Kasumi-1 (cell line): ENCODE results near the gene MADD.
"Not testable (repeated sequence)": the region's sequence is repeated elsewhere in the genome, so short reads cannot be mapped to it uniquely, and the experiment has no call there.

ENCODE experiments used
- DNase-seq, 2 experiments: peaks; one replicate each; lab custom pipeline; 2025; lab: John Stamatoyannopoulos, UW

Gene MADD

GRCh38 chr11:47274495-47275235 lies 4.7 kb downstream of the MADD start:
- DNase-seq: no peak

- no peak for DNase-seq
Measured at GRCh38 chr11:47276923-47277322, 7.0 kb downstream of the MADD start.

DNA sequence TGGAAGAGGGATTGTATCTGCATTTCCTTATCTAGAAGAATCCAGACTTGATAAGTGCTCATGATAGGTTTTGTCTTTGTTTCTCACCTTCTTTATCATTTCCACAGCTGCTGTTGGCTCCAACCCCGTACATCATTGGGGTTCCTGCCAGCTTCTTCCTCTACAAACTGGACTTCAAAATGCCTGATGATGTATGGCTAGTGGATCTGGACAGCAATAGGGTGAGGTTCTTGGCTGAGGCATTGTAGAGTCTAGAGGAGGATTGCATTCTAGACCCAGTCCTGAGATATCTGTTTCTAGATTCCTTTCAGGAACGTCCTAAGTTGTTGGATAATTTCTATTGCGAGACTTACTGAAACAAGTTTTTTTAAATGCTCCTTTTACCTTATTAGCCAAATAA lies 8.1 kb downstream of the MADD start:
- no peak for DNase-seq

DNA sequence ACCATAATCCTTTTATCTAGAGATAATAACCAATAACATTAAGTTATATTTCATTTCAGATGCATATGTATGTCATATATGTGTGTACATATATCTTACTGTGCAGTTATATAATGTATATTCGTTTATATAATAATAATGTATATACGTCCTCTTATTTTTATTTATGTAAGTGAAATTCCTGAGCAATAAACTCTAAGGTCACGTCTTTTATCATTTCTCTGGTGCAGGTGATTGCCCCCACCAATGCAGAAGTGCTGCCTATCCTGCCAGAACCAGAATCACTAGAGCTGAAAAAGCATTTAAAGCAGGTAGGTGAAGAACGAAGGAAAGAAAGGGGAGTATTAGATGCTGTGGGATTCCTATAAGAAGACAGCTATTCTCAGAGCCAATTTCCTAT lies 8.8 kb downstream of the MADD start:
- DNase-seq: no peak

DNA sequence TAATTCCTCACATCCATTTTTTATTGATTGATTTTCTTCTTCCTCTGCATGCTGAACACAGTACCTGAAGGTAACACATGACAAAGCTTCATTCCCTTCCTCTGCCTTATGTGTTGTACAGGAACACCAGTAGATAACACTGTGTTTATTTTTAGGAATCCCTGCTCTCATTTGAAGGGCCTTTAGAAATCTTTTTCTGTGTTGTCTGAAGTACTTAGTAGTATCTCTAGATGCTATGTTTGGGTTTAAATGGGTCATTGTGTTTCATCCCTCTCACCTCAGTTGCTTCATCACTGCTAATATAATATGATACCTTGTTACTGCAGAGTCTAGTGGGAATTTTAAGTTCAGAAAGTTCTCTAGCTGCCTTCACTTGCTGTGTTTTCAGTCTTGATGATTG lies 10.2 kb downstream of the MADD start:
- DNase-seq: no peak

DNA sequence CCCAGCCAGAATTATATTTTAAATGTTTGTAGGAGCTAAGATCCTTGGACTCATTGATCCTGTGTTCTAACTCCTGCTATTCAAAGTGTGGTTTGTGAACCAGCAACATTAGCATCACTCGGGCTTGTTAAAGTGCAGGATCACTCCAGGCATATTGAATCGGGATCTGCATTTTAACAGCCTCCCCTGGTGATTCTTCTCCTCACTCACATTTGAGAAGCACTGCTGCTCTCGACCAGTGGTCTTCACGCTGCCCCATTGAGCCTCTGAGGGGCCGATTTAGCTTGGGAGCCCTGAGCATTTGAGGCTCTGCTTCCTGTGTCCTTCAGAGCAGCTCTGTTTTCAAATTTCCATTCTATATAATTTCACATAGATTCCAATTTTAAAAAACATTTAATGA lies 10.9 kb downstream of the MADD start:
- DNase-seq: no peak

- DNase-seq: no peak
Measured at GRCh38 chr11:47282462-47282861, 12.5 kb downstream of the MADD start.

DNA sequence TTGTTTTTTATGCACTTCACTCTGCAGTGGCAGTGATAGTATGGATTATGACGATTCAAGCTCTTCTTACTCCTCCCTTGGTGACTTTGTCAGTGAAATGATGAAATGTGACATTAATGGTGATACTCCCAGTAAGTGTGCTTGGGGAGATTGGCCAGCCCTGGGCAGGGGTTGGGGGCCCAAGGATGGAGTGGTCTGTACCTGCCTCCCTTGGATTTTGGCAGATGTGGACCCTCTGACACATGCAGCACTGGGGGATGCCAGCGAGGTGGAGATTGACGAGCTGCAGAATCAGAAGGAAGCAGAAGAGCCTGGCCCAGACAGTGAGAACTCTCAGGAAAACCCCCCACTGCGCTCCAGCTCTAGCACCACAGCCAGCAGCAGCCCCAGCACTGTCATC lies 14.2 kb downstream of the MADD start:
- no peak for DNase-seq

DNA sequence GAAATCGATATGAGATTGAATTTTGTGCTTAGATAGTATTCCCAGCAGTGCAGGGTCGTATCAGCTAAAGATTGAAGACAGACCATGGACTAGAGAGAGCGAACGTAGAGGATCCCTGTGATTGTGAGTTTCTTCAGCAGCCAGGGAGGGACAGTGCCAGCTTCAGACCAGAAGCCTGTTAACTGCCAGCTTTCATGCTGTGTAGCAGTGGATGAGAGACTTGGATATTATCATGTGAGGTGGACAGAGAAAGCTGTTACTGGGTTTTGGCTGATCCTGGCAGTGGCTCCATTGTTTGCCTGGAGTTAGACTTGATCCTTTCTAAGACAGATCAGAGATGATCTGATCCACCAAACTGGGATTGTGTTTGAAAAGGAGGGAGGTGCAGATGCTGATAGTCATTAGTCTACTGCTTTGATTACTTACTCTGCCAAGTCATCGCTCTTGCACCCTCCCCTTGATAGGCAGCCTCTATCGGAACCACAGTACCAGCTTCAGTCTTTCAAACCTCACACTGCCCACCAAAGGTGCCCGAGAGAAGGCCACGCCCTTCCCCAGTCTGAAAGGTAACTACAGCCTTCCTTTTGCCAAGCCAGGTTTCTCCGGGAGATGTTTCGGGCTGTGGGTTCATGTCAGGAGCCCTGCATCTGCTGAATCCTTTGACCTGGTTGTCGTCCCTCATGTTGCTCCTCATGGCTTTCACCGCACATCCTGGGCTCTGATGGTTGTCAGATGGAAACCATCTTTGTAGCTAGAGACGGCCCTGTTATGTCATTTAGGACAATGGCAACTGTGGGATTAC lies 16.2 kb downstream of the MADD start:
- DNase-seq: no peak

GRCh38 chr11:47288066-47288465 lies 18.1 kb downstream of the MADD start:
- no peak for DNase-seq

DNA sequence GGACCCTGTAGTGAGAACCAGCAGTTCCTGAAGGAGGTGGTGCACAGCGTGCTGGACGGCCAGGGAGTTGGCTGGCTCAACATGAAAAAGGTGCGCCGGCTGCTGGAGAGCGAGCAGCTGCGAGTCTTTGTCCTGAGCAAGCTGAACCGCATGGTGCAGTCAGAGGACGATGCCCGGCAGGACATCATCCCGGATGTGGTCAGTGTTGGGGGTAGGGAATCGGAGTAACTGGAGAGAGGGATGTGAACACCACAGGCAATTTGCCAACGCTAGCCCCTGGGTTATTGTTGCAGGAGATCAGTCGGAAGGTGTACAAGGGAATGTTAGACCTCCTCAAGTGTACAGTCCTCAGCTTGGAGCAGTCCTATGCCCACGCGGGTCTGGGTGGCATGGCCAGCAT lies 19.9 kb downstream of the MADD start:
- DNase-seq: no peak

DNA sequence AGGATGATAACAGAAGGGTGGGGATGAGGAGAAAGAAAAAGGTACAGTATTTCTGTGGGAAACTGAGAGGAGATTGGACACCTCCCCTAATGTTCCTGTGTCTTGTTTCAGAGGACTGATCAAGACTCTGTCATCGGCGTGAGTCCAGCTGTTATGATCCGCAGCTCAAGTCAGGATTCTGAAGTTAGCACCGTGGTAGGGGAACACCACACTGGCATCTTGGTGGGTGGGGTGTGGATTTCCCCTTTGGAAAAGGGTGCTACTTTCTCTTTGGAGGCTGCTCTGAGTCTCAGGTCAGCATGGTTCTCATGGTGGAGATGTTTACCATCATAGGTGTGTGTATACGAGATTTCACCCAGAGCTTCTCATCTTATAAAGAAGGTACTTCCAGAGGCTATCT lies 25.5 kb downstream of the MADD start:
- no peak for DNase-seq

- no peak for DNase-seq
Measured at GRCh38 chr11:47296045-47296444, 26.1 kb downstream of the MADD start.

GRCh38 chr11:47299078-47299477 lies 29.1 kb downstream of the MADD start:
- no peak for DNase-seq

- no peak for DNase-seq
Measured at GRCh38 chr11:47302853-47303252, 32.9 kb downstream of the MADD start.

DNA sequence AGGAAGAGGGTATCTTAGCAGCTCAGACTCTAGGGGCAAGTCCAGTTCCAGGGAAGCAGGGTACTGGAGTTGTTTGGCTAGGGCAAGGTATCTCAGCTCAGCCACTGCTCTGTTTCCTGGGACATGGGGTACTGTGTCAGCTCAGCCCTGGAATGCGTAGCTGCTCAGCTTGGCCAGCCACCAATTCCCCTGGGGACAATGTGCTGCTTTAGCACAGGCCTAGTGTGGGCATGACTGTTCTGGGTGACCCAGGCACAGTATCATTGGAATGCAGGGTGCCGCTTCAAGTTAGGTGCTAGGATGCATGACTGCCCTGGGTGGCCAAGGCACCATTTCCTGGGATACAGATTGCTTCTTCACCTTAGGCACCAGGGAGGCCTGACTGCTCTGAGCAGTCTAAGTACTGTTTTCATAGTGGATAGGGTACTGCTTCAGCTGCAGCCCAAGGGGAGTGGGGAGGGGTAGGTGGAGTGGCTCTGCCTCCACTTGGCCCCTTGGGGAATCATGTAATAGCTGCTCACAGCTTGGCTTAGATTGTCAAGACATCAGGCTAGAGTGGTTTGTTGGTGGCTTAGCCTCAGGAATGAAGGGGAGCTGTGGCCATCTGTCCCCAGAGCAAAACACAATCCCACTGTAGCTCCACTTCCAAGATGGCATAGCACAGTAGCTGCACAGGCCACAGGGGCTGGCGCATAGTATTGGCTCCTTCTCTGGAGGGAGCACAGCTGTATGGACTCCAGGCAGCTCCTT lies 36.0 kb downstream of the MADD start:
- no peak for DNase-seq

DNA sequence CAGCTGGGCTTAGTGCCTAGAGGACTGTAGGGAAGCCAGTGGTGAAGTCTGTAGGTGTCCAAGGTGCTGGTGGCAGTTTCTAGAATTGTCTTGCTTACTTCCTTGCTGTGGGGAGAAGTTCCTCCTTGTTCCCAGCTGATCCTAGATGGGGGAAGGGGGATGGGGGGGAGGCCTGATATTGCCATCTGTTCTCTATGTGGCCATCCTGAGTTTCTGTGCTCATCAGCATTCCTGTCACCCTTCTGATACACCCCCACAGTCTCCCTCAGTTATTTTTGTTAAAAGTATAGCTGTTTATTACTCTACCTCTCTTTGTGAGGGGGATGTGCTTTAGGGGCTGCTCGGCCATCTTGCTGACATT lies 36.5 kb downstream of the MADD start:
- DNase-seq: no peak

DNA sequence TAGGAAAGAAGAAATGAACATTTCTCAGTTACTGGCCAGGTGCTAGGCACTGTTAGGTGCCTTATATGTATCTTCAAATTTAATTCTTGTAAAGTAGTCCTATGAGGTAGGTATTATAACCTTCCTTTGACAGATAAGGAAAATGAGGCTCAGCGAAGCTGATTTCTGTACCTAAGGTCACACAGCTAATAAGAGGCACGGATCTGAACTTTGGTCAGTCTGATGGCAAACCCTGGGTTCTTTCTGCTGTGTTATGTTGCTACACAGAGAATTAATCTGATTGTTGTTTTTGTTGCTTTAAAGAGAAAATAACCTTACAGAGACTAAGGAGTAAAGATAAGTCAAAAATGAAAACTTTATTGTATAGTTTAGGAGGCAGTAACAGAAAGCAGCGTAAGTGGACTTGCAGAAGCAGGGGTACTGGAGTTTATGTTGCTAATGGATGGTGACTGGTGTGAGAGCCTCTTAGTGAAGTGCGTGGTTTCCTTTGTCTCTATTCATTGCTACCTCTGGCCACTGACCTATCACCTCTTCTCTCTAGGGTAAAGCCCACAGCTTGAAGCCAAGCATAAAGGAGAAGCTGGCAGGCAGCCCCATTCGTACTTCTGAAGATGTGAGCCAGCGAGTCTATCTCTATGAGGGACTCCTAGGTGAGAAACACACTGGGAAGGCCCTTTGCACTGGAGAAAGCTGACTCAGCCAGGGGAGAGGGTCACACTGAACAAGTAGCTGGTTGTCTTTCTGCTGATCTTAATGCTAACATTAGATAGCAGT lies 38.3 kb downstream of the MADD start:
- DNase-seq: no peak

DNA sequence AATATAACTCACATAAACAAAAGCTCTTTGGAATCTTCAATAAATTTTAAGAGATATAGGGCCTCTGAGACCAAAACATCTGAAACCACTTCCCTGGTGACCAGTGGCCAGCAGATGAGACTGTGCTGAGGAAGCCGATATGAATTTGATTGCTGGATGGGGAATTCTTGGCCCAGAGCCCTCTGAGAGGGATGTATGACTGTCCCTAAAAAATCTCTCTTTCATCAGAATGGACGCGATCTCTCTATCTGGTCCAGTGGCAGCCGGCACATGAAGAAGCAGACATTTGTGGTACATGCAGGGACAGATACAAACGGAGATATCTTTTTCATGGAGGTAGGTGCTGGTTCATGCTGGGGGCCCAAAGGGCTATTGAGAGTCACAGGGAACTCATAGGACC lies 45.1 kb downstream of the MADD start:
- no peak for DNase-seq

GRCh38 chr11:47316501-47316900 lies 46.6 kb downstream of the MADD start:
- DNase-seq: not testable (repeated sequence)

GRCh38 chr11:47317064-47317828 lies 47.3 kb downstream of the MADD start:
- DNase-seq: no peak
